Measurements from ENCODE around the gene HOXC12. TPM values are rescaled to one million over a fixed set of nuclear protein-coding genes. Genes with fewer than 3 reads are reported as not detected.

The HOXC12 gene
- total RNA-seq, 2 experiments from 2014 or later, result not detected

DNA sequence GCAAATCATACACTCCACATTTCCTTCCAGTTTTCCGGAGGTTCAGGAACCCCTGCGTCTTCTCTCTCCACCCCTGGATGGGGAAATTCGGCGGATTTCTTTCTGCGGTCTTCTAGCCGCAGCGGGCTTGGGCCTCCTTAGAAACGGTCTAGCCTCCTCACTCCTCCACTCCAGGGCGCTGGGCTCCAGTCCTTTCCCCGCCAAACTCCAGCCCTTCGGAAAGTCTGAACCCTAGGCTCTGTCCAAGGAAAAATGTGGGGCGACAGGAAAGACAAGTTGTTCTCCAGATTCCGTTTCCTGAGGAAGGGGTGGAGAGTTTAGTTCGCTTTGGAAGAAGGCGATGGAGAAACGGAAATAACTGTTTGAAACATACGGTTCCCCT is 28.9 kb downstream of the HOXC12 start:
- no peak overlapping the region for H3K27ac Mint-ChIP-seq
- H3K9me3 Mint-ChIP-seq, result no peaks in the 10 kb centered on the region
- DNase-seq (no peak), ATAC-seq (ENCODE audit: low read depth) (no peak)
- H3K4me1 Mint-ChIP-seq, result peaks cover 19% of the 10 kb centered on the region
- POLR2A ChIA-PET, result no interaction called here
- peaks cover 95% of the 10 kb centered on the region for H3K27me3 Mint-ChIP-seq
- H3K4me3 Mint-ChIP-seq, result no peak overlapping the region
- H3K36me3 Mint-ChIP-seq, result no peaks in the 10 kb centered on the region

DNA sequence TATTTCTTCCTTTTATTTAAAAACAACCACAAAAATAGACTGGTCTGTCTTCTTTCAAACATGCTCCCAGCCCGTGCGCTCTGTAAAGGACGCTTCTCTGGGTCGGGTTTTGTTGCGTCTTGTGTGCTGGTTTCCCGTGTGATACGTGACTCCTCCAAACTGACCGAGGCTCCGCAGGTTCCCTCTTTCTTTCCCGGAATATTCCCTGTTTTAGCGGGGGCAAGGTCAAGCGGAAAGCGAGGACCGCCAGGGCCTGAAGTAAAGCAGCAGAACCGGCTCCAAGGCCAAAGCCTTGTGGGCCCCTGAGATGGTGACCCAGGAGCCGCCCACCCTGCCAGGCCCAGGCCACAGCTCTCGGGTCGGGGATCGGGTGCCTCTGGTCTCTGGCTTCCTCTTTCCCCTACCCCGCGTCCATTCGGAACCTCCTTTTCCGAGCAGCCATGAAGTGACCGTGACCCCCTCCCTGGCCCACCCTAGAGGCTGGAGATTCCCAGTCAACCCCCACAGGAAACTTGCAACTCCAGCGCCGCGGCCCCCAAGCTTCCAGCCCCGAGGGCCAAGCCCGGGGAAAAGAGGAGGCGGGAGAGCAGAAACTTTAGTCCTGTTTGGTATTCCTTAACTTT is 29.4 kb downstream of the HOXC12 start:
- POLR2A ChIA-PET, result no interaction called here

DNA sequence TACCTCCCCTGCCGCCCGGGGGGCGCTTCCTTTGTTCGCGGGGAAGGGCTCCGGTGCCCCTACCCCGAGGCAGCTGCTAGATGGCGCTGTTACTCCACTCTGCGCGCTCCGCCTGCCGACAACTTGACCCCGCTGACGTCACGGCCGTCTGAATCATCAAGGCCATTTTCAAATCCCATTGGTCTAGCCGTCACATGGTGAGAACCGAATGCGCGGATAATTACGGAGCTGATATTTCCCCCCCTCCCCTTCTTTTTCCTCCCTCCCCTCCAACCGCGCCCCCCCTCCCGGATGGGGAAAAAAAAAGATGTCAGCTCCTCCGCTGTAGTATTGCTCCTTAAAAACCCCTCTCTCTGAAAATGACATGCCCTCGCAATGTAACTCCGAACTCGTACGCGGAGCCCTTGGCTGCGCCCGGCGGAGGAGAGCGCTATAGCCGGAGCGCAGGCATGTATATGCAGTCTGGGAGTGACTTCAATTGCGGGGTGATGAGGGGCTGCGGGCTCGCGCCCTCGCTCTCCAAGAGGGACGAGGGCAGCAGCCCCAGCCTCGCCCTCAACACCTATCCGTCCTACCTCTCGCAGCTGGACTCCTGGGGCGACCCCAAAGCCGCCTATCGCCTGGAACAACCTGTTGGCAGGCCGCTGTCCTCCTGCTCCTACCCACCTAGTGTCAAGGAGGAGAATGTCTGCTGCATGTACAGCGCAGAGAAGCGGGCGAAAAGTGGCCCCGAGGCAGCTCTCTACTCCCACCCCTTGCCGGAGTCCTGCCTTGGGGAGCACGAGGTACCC is 30.4 kb downstream of the HOXC12 start, which contains the start of gene HOXC10:
TSS of gene HOXC10 (plus strand) at position 246 of the 791 bp plus-strand sequence. CDS start at position 360, 114 bp downstream.
- Mint-ChIP-seq H3K4me3 (peak within 1 kb of the TSS; percentile 73), H3K9me3 (no peaks in the 10 kb centered on the region), H3K27ac (peak within 1 kb of the TSS; percentile 72), H3K36me3 (no peaks in the 10 kb centered on the region), H3K27me3 (peaks cover 95% of the 10 kb centered on the region), H3K4me1 (peaks cover 27% of the 10 kb centered on the region)
- DNase-seq, result peak; percentile 80
- peak; percentile 48 for ATAC-seq (ENCODE audit: low read depth)
- POLR2A ChIA-PET, result no interaction called here

More for the DNA sequence above, 29.4 kb downstream of the HOXC12 start:
- H3K27me3 Mint-ChIP-seq, result peaks cover 95% of the 10 kb centered on the region
- peaks cover 22% of the 10 kb centered on the region for H3K4me1 Mint-ChIP-seq
- ATAC-seq (ENCODE audit: low read depth) (no peak), DNase-seq (no peak)
- H3K4me3 Mint-ChIP-seq, result no peak overlapping the region
- H3K36me3 Mint-ChIP-seq, result no peaks in the 10 kb centered on the region
- H3K27ac Mint-ChIP-seq, result no peak overlapping the region
- no peaks in the 10 kb centered on the region for H3K9me3 Mint-ChIP-seq

DNA sequence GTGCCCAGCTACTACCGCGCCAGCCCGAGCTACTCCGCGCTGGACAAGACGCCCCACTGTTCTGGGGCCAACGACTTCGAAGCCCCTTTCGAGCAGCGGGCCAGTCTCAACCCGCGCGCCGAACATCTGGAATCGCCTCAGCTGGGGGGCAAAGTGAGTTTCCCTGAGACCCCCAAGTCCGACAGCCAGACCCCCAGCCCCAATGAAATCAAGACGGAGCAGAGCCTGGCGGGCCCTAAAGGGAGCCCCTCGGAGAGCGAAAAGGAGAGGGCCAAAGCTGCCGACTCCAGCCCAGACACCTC is 30.9 kb downstream of the HOXC12 start:
- DNase-seq (no peak), ATAC-seq (ENCODE audit: low read depth) (no peak)
- Mint-ChIP-seq H3K9me3 (no peaks in the 10 kb centered on the region), H3K4me1 (peaks cover 27% of the 10 kb centered on the region), H3K27me3 (peaks cover 95% of the 10 kb centered on the region), H3K36me3 (no peaks in the 10 kb centered on the region), H3K4me3 (peak overlapping the region; percentile 22), H3K27ac (no peak overlapping the region)
- POLR2A ChIA-PET, result no interaction called here

DNA sequence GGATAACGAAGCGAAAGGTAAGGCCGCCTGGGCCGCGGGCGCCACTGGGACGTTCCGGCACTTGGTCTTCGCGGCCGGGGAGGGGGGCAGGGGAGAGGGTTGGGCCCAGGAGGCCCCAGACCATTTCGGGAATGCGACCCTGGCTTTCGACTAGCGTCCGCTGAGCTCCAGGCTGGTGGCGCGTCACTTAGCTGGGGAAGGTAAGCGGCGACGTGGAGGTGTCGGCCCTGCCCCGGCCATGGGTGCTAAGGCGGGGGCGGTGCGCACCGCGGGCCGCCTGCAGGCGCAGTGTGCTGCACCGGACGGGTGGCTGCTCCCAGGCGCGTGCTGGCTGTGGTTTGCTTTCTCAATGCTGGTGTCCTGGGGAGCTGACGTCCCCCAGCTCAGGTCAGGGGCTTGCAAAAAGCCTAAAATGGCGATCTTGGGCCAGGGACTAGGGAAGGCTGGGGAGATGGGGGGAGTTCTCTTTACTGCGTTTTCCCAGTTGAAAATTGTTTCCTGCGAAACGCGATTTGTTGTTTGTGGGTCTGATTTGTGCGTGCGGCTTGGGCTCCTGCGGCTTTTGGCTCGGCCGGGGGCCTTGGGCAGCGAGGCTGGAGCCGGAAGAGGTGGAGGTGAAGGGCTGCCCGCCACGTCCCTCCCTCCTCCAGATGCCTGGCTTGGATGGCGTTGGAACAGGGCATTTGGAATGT is 31.4 kb downstream of the HOXC12 start:
- Mint-ChIP-seq H3K9me3 (no peaks in the 10 kb centered on the region), H3K36me3 (no peaks in the 10 kb centered on the region), H3K27ac (no peak overlapping the region), H3K4me3 (no peak overlapping the region), H3K27me3 (peaks cover 95% of the 10 kb centered on the region), H3K4me1 (peaks cover 27% of the 10 kb centered on the region)
- ATAC-seq (ENCODE audit: low read depth) (no peak), DNase-seq (no peak)
- POLR2A ChIA-PET, result no interaction called here

DNA sequence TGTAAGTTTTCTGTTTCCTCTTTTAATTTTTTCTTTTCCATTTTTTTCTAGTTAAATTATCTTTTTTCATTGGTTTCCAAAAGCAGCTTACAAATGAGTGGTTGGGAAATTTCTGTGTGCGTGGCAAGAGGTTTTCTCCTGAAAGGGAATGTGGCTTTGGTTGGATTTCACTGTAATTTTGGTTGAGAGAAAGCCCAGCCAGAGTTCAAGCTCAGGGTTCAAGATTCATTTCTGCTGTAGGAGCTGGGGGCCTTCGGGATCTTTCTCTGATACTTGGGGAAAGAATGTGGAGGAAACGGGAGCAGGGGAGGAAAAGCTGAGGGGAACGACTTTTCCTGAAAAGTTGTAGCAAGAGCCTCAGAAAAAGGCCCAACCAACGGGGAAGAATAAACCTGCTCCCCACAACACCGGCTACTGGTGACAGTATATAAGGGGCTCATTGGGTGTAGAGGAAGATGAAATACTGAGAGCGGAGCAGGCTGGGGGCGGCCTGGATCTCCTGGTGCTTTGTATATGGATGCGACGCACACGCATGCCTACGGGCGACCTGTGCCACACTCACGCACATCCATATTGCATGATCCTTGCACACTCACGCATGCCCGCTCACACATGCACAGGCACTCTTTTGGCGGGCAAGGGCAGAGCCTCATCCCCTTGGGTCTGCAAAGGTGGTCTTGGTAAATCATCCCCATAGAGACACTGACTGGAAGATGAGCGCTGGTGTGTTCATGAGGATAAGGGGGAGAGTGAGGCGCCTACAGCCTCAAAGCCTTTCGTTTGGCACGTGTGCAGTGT is 32.2 kb downstream of the HOXC12 start:
- POLR2A ChIA-PET, result no interaction called here
- H3K27me3 Mint-ChIP-seq, result peaks cover 95% of the 10 kb centered on the region
- no peak for DNase-seq
- no peak overlapping the region for H3K27ac Mint-ChIP-seq
- no peak for ATAC-seq (ENCODE audit: low read depth)
- no peak overlapping the region for H3K4me3 Mint-ChIP-seq
- no peaks in the 10 kb centered on the region for H3K9me3 Mint-ChIP-seq
- H3K36me3 Mint-ChIP-seq, result no peaks in the 10 kb centered on the region
- peaks cover 27% of the 10 kb centered on the region for H3K4me1 Mint-ChIP-seq

DNA sequence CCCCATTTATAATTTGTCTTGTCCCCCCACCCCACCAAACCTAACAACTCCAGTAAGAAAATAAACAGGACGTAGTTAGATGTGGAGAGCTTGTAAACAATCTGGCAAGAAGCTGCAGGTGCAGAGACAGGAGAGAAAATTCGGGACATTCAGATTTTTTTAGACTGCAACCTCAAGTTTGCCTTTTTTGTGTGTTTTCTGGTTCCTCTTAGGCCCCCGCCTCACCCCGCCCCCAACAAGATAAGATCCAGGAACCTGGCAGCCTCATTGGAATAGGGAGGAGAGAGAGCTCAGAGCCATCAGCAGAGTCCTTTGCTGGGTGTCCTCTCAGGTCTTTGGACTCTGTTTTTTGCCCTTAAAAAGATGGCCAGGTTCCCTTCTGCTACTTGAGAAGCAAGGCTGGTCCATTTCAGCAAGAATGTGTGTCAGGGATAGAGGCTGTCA is 33.1 kb downstream of the HOXC12 start:
- ATAC-seq (ENCODE audit: low read depth) (no peak), DNase-seq (no peak)
- H3K36me3 Mint-ChIP-seq, result no peaks in the 10 kb centered on the region
- POLR2A ChIA-PET, result interaction anchor here (0.7 kb wide), 1 partner anchor 202 kb away, joined by 3 read pairs; no protein-coding TSS in a partner anchor
- peaks cover 27% of the 10 kb centered on the region for H3K4me1 Mint-ChIP-seq
- H3K9me3 Mint-ChIP-seq, result no peaks in the 10 kb centered on the region
- H3K27ac Mint-ChIP-seq, result no peak overlapping the region
- H3K4me3 Mint-ChIP-seq, result no peak overlapping the region
- H3K27me3 Mint-ChIP-seq, result peaks cover 95% of the 10 kb centered on the region

DNA sequence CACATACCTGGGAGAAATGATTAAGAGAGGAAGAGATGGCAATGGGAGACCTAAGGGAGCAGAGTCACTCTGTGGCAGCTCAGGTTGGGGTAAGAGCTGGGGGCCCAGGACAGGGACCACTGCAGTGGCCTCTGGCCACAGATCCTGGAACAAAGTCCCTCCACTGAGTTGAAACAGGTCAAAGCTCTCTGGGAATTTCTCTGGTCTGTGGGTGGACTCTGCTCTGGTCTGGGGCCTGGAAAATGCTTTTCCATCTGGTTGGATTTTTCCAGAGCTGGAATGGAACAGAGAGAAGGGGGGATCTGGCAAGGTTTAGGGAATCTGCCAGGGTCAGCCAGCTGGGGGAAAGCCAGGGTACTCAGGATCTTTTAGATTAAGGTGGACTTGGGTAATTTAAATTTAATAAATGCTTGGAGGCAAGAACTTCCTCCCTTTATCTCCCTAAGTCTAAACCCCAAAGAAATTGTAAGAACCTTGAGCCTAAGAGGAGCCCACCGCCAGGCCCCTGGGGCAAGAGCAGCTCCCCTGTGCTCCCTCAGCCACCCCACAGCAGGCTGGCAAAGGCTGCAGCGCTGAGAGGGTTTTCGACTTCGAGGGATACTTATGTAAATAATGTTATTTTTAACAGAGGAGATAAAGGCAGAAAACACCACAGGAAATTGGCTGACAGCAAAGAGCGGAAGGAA is 34.0 kb downstream of the HOXC12 start:
- H3K27ac Mint-ChIP-seq, result no peak overlapping the region
- peak overlapping the region; percentile 44 for H3K4me3 Mint-ChIP-seq
- peaks cover 95% of the 10 kb centered on the region for H3K27me3 Mint-ChIP-seq
- no peaks in the 10 kb centered on the region for H3K9me3 Mint-ChIP-seq
- DNase-seq, result no peak
- POLR2A ChIA-PET, result no interaction called here
- no peak for ATAC-seq (ENCODE audit: low read depth)
- peaks cover 24% of the 10 kb centered on the region for H3K4me1 Mint-ChIP-seq
- no peaks in the 10 kb centered on the region for H3K36me3 Mint-ChIP-seq

DNA sequence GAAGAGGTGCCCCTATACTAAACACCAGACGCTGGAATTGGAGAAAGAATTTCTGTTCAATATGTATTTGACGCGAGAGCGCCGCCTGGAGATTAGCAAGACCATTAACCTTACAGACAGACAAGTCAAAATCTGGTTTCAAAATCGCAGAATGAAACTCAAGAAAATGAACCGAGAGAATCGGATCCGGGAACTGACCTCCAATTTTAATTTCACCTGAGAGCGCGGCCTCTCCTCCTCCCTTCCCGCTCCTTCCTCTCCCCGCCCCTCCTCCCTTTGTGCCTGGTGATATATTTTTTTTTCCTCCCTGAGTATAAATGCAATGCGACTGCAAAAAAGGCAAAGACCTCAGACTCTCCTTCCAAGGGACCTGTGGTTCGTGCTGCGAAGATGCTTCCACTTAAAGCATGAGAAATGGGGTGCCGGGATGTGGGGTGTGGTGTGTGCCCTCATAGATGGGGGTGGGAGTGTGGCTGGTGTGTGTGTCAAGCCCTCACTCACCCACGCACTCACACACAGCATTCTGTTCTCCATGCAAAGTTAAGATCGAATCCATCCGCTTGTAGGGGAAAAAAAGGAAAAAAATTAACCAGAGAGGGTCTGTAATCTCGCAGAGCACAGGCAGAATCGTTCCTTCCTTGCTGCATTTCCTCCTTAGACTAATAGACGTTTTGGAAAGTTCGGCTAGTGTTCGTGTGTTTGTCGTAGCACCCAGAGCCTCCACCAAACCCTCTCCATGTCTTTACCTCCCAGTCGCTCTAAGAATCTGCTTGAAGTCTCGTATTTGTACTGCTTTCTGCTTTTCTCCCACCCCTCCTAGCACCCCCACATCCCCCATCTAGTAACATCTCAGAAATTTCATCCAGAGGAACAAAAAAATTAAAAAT is 34.8 kb downstream of the HOXC12 start:
- H3K9me3 Mint-ChIP-seq, result no peaks in the 10 kb centered on the region
- peaks cover 29% of the 10 kb centered on the region for H3K4me1 Mint-ChIP-seq
- H3K4me3 Mint-ChIP-seq, result peak overlapping the region; percentile 44
- POLR2A ChIA-PET, result no interaction called here
- peaks cover 97% of the 10 kb centered on the region for H3K27me3 Mint-ChIP-seq
- no peaks in the 10 kb centered on the region for H3K36me3 Mint-ChIP-seq
- ATAC-seq (ENCODE audit: low read depth), result peak; percentile 31
- no peak overlapping the region for H3K27ac Mint-ChIP-seq
- DNase-seq, result no peak

DNA sequence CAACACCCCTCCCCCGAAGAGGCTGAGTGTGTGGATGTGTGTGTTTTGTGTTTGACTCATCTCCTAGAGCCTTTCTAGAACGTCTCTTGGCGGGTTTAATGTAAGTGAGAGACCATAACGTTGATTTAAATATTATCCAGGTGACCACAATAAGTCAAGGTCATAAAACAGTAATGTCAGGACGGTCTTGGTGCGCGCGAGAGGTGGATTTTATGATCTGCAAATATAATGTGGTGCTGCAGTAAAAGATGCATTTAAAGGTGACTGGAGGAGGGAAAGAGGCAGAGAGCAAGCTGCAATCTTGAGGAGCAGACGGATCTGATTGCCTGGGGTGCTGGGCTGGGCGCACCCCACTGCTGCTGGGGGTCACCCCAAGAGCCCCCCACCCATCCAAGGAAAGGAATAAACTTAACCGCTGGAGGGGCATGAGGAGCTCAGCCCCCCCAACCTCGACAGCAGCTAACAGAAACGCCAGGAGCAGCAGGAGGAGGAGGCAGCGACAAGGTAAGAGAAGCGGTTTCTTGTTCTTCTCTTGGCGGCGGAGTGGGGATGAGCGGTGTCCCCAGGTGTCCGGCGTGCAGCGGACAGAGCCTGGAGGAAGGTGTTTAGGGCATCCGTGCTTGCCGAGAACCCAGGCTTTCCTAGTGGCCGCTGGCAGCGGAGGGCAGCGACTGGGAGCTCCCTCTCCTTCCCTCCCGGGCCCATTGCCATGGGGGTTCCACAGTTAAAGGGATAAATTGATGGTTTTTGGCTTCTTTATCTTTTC is 35.8 kb downstream of the HOXC12 start:
- Mint-ChIP-seq H3K27me3 (peaks cover 97% of the 10 kb centered on the region), H3K36me3 (no peaks in the 10 kb centered on the region), H3K9me3 (no peaks in the 10 kb centered on the region), H3K4me1 (peaks cover 28% of the 10 kb centered on the region), H3K4me3 (no peak overlapping the region), H3K27ac (no peak overlapping the region)
- POLR2A ChIA-PET, result no interaction called here
- DNase-seq (no peak), ATAC-seq (ENCODE audit: low read depth) (no peak)

DNA sequence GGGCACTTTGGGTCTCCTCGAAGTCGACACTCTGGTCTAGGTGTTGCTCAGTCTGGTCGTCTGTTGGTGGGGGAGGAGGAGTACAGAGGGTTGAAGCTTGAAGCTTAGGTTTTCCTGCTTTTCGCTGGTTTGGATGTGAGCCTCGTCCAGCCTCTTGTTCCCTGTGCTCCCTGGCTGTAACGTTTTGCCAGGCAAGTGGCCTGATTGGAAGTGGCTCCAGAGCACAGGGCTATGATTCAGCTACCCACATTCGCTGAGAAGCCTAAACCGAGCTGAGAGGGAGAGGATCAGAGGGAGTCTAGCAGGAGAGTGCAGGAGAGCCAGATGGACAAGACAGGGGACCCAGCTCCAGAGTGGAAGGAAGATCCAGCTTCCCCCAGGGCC is 36.4 kb downstream of the HOXC12 start:
- Mint-ChIP-seq H3K27ac (no peak overlapping the region), H3K9me3 (no peaks in the 10 kb centered on the region), H3K36me3 (peaks cover 2% of the 10 kb centered on the region), H3K27me3 (peaks cover 100% of the 10 kb centered on the region), H3K4me1 (peaks cover 28% of the 10 kb centered on the region), H3K4me3 (no peak overlapping the region)
- DNase-seq, result no peak
- ATAC-seq (ENCODE audit: low read depth), result no peak
- POLR2A ChIA-PET, result no interaction called here
